Stimulated activated CD4-positive, alpha-beta T cell treated with anti-CD3 and anti-CD28 coated beads, Interleukin-12 subunit alpha, Interleukin-12 subunit beta, amount 100 ng/mL, for 48 hours (primary cell): ENCODE data around the gene CNTNAP2.
"Not testable (repeated sequence)": the region's sequence is repeated elsewhere in the genome, so short reads cannot be mapped to it uniquely, and the experiment has no call there.

ENCODE experiments used
- DNase-seq, 3 donors: peaks; one replicate each; pipeline ENCODE4 v3.0.0-alpha.2; 2020; ENCODE audit warnings: low read depth in 2 of 3, low spot score in 1 of 3

The CNTNAP2 gene

DNA sequence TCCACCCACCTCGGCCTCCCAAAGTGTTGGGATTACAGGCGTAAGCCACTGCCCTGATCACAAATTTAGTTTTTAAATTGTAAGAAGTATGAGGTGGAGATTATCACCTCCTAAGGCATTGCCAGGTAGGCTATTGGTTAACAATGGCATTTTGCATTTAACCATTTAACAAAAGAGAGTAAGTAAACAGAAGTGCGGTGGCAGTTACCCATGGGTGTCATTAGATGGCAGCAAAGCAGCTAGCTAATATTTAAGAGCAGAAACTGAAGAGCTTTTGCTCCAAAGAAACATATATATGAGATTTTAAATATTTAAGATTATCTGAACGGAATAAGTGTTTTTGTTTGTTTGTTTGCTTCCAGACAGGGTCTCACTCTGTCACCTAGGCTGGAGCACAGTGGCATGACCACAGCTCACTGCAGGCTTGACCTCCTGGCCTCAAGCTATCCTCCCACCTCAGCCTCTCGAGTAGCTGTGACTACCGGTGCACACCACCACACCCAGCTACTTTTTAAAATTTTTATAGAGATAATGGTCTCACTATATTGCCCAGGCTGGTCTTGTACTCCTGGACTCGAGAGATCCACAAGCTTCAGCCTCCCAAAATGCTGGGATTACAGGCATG lies 2148.4 kb downstream of the CNTNAP2 start:
- DNase-seq: no peak

DNA sequence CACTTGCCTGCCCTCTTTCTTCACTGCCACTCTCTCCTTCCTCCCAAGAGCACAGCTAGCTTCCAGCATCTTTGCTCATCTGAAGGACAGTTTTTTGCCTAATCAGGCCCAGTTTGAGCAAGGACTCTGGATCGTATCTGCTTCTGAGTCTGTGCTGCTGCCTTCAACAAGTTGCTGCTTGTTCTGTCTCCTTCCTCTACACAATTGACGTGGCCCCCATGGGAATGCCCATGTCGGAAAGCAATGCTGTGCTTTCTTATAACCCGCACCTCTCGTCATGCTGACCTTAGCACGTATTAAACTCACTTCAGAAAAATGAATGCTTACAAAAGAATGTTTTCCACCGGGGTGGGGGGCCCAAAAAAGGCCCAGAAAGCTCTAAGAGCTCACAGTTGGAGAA lies 2149.3 kb downstream of the CNTNAP2 start:
- no peak for DNase-seq

DNA sequence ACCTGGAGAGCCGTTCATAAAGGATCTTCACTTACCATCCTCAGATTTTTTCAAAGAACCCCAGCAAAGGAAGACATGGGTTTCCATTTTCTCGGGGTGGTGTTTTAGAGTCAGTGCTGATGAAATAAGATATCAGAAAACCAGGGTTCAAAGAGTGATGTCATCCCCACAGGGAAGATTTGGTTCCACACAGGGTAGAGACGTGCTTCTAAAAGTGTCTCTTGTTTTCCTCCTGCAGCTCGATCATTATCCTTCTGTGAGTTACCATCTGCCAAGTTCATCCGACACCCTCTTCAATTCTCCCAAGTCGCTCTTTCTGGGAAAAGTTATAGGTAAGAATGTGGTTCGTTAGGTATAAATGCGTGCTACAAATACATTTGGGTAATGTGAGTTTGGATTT lies 2150.2 kb downstream of the CNTNAP2 start:
- no peak for DNase-seq

DNA sequence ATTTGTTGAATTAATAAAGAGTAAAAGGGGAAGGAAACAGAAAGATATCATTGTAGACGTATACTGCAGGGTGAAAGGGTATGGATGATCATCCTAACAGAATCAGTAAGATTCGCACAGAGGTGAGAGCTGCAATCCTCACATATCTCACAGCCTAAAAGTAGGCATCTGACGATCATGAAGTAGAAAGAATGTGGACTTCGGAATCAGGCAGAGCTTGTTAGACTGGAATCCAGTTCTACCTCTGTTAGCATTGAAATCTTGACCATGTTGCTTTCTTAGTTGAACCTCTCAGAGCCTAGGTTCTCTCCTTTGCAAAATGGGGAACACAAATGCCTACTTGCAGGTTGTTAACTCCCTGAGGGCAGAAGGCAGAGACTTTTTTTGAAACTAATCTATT lies 2154.0 kb downstream of the CNTNAP2 start:
- no peak for DNase-seq

DNA sequence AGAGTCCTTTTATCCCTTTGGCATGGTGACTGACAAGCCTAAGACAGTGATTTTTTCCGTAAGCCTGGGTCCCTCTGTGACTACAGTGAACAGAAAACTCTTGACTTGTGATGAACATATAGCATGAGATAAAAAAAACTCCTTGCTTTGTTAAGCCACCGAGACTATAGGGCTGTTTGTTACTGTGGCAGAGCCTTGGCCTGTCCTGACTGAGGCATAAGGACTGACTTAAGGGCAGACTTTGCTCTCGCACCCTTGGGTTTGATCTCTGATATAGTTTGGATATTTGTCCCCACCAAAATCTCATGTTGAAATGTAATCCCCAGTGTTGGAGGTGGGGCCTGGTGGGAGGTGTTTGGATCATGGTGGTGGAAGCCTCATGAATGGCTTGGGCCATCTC lies 2157.5 kb downstream of the CNTNAP2 start:
- no peak for DNase-seq

- DNase-seq: no peak
Measured at GRCh38 chr7:148275359-148275890, 2158.8 kb downstream of the CNTNAP2 start.

DNA sequence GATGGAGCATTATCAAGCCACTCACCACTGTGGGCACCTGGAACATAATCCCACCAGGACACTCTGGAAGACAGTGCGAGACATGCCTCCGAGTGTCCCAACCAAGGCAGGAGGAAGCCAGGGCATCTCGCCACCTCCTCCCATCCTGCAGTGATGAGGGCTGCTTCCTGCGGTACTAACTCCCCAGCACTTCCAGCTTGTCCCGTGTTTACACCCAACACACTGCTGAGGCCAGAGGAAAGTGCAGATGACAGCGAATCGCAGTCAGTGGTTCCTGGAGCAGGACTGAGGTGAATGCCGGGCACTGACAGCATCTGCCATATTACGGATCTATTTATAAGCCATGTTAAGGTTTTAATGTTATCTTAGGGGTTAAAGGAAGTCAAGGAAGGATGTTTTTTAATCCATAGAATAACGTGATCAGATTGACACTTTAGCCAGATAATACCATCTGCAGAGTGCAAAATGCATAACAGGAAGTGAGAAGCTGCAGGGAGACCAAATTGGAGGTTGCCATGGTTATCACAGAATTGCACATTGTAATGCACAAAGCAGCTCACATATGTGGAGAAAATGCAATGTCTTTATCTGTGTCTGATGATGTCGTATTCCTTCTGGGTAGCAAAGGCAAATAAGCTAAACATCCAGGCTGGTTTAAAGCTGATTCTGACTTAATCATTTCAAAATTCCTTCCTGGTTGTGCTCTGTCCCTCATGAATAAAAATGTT lies 2159.9 kb downstream of the CNTNAP2 start:
- no peak for DNase-seq

DNA sequence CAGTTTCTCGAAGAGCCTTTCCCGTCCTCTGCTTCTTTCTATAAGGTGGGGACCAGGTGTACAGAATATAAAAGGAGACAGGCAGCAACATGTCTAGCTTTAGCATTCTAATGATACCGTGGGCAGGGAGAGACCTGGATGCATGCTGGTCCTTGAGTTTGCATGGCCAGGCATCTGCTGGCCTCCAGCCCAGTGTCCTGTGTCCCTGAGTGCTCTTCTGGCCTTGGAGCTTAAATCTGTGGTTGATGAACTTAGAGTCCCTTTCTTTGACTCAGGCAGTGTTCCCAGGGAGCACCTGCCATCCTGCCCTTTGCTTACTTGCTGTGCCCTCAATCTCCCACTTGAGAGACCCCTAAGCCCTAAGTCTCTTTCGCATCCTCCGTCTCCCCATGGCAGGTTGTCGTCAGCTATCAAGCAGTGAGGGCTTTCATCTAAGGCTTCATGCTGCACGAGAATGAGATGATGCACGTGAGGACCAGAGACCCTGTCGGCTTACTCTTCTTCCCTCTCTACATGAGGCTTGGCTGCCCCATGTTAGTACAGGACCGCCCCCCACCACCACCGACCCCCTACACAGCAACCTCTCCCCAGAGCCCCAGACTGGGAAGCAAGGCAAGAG lies 2160.6 kb downstream of the CNTNAP2 start:
- no peak for DNase-seq

- no peak for DNase-seq
Measured at GRCh38 chr7:148286150-148286549, 2169.5 kb downstream of the CNTNAP2 start.

DNA sequence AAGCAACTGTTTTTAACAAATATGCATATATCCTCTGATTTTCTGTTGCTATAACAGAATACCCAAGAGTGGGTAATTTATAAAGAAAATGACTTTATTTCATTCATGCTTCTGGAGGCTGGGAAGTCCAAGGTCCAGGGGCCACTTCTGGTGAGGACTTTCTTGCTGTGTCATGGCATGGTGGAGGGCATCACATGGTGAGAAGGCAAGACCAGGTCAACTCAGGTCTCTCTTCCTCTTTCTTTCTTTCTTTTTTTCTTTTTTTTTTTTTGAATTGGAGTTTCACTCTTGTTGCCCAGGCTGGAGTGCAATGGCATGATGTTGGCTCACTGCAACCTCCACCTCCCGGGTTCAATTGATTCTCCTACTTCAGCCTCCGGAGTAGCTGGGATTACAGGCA lies 2170.9 kb downstream of the CNTNAP2 start:
- no peak for DNase-seq

DNA sequence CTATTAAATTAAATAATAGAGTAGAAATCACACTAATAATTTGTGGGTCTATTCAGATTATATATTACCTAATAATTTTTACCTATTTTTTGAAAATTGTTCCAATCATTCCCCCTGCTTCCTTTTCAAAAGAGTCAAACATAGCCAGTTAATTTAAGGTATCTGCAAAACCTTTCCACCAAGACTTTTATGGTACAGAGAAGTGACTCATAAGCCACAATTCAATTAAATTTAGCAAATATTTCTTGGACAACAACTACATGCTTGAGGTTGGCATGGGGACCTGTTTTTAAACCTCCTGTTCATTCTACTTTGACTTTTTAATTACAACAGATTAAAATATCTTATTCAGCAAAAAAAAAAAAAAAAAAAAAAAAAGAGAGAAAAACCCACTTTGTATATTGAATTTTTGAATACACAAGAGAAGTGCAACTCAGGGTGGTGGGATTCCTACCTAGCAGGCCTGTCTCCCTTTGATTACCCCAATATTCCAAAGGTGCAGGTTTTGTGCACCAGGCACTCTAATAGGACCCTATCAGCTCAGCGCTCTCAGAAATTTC lies 2172.1 kb downstream of the CNTNAP2 start:
- DNase-seq: no peak

GRCh38 chr7:148289630-148290029 lies 2173.0 kb downstream of the CNTNAP2 start:
- DNase-seq: no peak

DNA sequence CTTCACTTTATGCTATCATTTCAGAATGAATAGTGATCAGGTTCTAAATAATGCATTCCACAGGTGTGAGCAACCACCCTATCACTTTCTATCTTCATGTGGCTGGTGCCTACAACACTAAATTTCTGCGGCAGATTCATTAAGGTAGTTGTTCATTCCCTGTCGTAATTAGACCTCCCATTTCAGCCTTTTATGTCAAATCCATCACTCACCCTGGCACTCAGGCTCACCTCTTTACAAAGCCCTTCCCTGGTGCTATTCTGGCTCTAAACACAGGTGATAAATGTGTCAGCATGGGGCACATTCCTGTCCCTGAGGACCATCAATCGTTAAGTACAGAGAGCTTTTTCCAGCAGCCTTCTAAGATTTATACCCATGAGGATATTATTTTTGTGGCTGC lies 2173.9 kb downstream of the CNTNAP2 start:
- DNase-seq: no peak

GRCh38 chr7:148291799-148292198 lies 2175.2 kb downstream of the CNTNAP2 start:
- no peak for DNase-seq

DNA sequence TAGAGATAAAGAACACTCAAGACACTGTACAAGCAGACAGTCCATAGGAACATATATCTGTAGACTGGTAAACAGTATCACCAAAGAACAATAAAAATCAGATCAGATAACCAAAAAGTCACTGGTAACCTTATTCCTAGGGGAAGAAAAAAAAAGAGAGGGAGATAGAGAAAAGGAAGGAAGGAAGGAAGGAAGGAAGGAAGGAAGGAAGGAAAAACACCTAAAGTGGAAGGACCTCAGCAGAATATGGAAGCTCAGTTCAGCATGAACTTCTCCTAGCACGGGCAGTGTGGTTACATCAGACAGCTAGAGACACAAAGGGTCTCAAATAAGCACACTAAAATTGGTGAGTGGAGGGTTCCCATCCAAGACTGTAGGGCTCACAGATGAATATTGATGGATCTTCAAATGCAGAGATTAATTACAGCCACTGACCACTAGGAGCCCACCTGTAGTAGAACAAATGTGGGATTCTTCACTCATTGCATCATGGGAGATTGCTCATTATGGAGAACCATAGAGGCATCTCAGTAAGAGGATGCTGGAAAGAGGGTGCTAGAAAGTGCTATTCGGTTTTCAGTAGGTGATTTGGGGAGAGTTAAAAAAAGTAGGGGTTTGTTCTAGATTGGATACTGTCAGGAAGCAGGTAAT lies 2180.5 kb downstream of the CNTNAP2 start:
- DNase-seq: no peak

DNA sequence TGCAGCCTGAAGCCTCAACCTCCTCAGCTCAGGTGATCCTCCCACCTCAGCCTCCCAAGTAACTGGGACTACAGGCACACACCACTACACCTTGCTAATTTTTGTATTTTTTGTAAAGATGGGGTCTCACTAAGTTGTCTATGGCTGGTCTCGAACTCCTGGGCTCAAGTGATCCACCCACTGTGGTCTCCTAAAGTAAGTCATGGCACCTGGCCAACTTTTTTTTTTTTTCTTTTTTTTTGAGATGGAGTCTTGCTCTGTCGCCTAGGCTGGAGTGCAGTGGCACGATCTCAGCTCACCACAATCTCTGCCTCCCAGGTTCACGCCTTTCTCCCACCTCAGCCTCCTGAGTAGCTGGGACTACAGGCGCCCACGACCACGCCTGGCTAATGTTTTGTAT lies 2182.2 kb downstream of the CNTNAP2 start:
- not testable (repeated sequence) for DNase-seq

DNA sequence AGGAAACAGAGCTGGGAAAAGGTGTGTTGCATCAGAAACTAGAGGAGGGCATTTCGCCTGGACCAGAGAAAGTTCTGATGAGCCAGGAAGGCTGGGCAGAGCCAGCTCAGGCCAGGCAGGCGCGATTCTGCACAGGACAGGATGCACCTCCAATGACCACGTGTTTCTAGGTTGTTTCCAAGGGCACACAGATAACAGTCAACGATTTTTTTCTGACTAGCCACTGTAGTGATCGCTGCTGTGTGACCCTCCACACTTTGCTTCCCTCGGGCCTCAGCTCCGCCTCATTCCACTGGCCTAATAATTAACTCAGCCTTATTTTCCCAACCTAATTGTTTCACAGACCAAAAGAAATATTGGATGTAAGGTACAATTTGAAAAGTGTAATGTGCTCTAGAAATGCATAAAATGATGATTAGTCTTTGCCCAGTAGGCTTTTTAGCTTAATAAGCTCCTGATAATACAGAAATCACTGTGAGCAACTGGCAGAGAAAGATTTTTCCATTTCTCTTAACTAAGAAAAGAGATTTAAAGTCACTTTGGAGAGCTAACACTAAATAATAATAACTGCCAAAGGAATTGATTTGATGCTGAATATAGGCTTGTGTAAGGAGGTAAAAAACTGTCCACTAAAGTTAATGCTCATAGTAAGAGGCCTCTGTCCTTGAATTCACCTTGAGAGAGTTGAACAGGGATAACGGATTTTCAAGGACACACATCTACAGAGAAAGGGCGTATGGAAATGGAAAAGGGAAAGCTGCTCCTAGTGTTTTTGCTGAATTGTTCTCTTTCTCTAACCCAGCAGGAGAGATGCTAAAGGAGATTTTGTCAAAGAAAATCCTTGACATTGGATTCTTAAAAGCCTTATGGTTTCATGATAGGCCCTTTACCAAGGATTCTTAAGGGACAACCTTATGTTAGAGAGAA lies 2183.0 kb downstream of the CNTNAP2 start:
- no peak for DNase-seq

GRCh38 chr7:148302436-148302835 lies 2185.8 kb downstream of the CNTNAP2 start:
- DNase-seq: not testable (repeated sequence)

- no peak for DNase-seq
Measured at GRCh38 chr7:148303295-148304082, 2186.9 kb downstream of the CNTNAP2 start.

DNA sequence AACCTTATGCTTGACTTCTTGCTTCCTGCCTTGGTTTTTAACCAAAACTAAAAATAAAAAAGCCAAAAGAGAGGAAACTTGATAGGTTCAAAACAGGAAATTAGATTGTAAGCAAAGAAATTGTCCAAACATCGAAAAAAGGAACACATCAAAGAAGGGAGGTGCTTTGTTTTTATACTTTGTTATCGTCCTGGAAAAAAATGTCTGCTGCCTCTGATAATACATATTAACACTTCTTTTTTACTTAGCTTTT lies 2187.4 kb downstream of the CNTNAP2 start:
- no peak for DNase-seq
